Stimulated activated CD8-positive, alpha-beta memory T cell treated with anti-CD3 and anti-CD28 coated beads, Interleukin-2, amount 100 ng/mL, for 48 hours (primary cell): ENCODE results near the gene IL3RA.

Experiments
- DNase-seq, 2 donors: peaks; one replicate each; pipeline ENCODE4 v3.0.0-alpha.2; 2020; ENCODE audit warnings: low read depth in 2 of 2

Gene IL3RA

GRCh38 chrX:1384658-1385252, 48.2 kb downstream of the IL3RA start:
- DNase-seq, result no peak

- no peak for DNase-seq
These were observed 49.0 kb downstream of the IL3RA start for GRCh38 chrX:1385253-1386223.

GRCh38 chrX:1386338-1387127, 49.9 kb downstream of the IL3RA start:
- DNase-seq, result no peak

- no peak for DNase-seq
These were observed 50.7 kb downstream of the IL3RA start for GRCh38 chrX:1387141-1387776.

- DNase-seq, result no peak
These were observed 52.1 kb downstream of the IL3RA start for GRCh38 chrX:1388651-1389050.

- DNase-seq, result no peak
These were observed 52.8 kb downstream of the IL3RA start for GRCh38 chrX:1389181-1389992.

- DNase-seq, result no peak
These were observed 53.4 kb downstream of the IL3RA start for GRCh38 chrX:1389993-1390285.

GRCh38 chrX:1390621-1391369, 54.2 kb downstream of the IL3RA start:
- no peak for DNase-seq

GRCh38 chrX:1391370-1391706, 54.8 kb downstream of the IL3RA start:
- peak in 1 of 2 donors; percentile 86 for DNase-seq

GRCh38 chrX:1391707-1392375, 55.3 kb downstream of the IL3RA start, which contains the start of gene SLC25A6:
Gene SLC25A6, minus strand, starts transcription at chrX:1392113. Its CDS starts 104 bp downstream, at chrX:1392009.
- DNase-seq, result peak; percentile 99

- peak; percentile 34 to 47 for DNase-seq
These were observed 55.9 kb downstream of the IL3RA start for GRCh38 chrX:1392376-1393068.

- no peak for DNase-seq
These were observed 57.5 kb downstream of the IL3RA start for GRCh38 chrX:1393871-1394615.

GRCh38 chrX:1394731-1395501, 58.3 kb downstream of the IL3RA start:
- no peak for DNase-seq

- no peak for DNase-seq
These were observed 59.1 kb downstream of the IL3RA start for GRCh38 chrX:1395646-1396216.

GRCh38 chrX:1397001-1397400, 60.4 kb downstream of the IL3RA start:
- no peak for DNase-seq

GRCh38 chrX:1397441-1398270, 61.1 kb downstream of the IL3RA start:
- no peak for DNase-seq
